Bone marrow (tissue), 2 donors: ENCODE results near the gene CDK13.
A peak's percentile ranks its signal among the peaks of the same experiment; 100 is the strongest.

ENCODE experiments used
- DNase-seq, 2 donors: peaks; one replicate each; lab custom pipeline; 2025; lab: John Stamatoyannopoulos, UW

CDK13 gene

GRCh38 chr7:39948956-39949928 is 814 bp upstream of the CDK13 start:
- peak; percentile 93 to 99 for DNase-seq

- DNase-seq = peak in 1 of 2 donors; percentile 52
Measured at GRCh38 chr7:39950473-39951225, 593 bp downstream of the CDK13 start.

GRCh38 chr7:39951226-39952194 is 1.5 kb downstream of the CDK13 start:
- DNase-seq = peak; percentile 52 to 54

- DNase-seq = no peak
Measured at GRCh38 chr7:39952374-39952773, 2.3 kb downstream of the CDK13 start.

GRCh38 chr7:39952803-39953202 is 2.7 kb downstream of the CDK13 start:
- DNase-seq = no peak

GRCh38 chr7:39954694-39955093 is 4.6 kb downstream of the CDK13 start:
- DNase-seq = no peak

- no peak for DNase-seq
Measured at GRCh38 chr7:39958038-39958437, 8.0 kb downstream of the CDK13 start.

GRCh38 chr7:39967406-39968161 is 17.5 kb downstream of the CDK13 start:
- DNase-seq = no peak

GRCh38 chr7:39969431-39969830 is 19.4 kb downstream of the CDK13 start:
- DNase-seq = no peak

- no peak for DNase-seq
Measured at GRCh38 chr7:39971924-39972323, 21.9 kb downstream of the CDK13 start.

- no peak for DNase-seq
Measured at GRCh38 chr7:39973801-39974200, 23.7 kb downstream of the CDK13 start.

- DNase-seq = no peak
Measured at GRCh38 chr7:39978230-39978934, 28.3 kb downstream of the CDK13 start.

GRCh38 chr7:39979406-39980073 is 29.5 kb downstream of the CDK13 start:
- DNase-seq = no peak

GRCh38 chr7:39985398-39985918 is 35.4 kb downstream of the CDK13 start:
- no peak for DNase-seq

GRCh38 chr7:39987641-39988347 is 37.7 kb downstream of the CDK13 start:
- no peak for DNase-seq

- no peak for DNase-seq
Measured at GRCh38 chr7:40000734-40001315, 50.8 kb downstream of the CDK13 start.

GRCh38 chr7:40001649-40002048 is 51.6 kb downstream of the CDK13 start:
- DNase-seq = no peak

- no peak for DNase-seq
Measured at GRCh38 chr7:40003597-40003996, 53.5 kb downstream of the CDK13 start.
